Type B pancreatic cell (in vitro differentiated cells): ENCODE data around the gene COL5A3. TPM values are rescaled to one million over a fixed set of nuclear protein-coding genes. Genes with fewer than 3 reads are reported as not detected.

Source experiments
- DNase-seq: peaks from one replicate; pipeline ENCODE4 v3.0.0; 2021; ENCODE audit warnings: mixed read lengths; ENCODE audit not compliant: unreplicated experiment; ENCODE audit errors: extremely low spot score
- H3K27ac Mint-ChIP-seq: 2 replicates; pipeline ENCODE4 v1.8.0; 2021; ENCODE audit warnings: mild to moderate bottlenecking, mixed read lengths
- H3K27me3 Mint-ChIP-seq: 2 replicates; pipeline ENCODE4 v1.8.0; 2021; ENCODE audit warnings: mixed read lengths
- H3K36me3 Mint-ChIP-seq: 2 replicates; pipeline ENCODE4 v1.8.0; 2021; ENCODE audit warnings: mixed read lengths
- H3K4me1 Mint-ChIP-seq: one replicate; pipeline ENCODE4 v1.8.0; 2021; ENCODE audit warnings: mixed read lengths; ENCODE audit not compliant: unreplicated experiment
- H3K4me3 Mint-ChIP-seq: 2 replicates; pipeline ENCODE4 v1.8.0; 2021; ENCODE audit warnings: mild to moderate bottlenecking, mixed read lengths
- H3K9me3 Mint-ChIP-seq: 2 replicates; pipeline ENCODE4 v1.8.0; 2021; ENCODE audit warnings: mixed read lengths
- total RNA-seq: library from RNA; stranded (reverse); gene quantifications from 2 replicates; pipeline ENCODE4 v1.2.1, GENCODE V29; 2021; ENCODE audit warnings: low replicate concordance
- TF ChIP-seq, protein P1 (sequence below): fragments of 200-600 bp; sonication (generic); conservative IDR thresholded peaks from 2 replicates; pipeline ENCODE4 v1.5.0; 2021; ENCODE audit warnings: antibody characterized with exemption, mild to moderate bottlenecking

The COL5A3 gene
- total RNA-seq, 1 donor from 2014 or later = 6.2 TPM

DNA sequence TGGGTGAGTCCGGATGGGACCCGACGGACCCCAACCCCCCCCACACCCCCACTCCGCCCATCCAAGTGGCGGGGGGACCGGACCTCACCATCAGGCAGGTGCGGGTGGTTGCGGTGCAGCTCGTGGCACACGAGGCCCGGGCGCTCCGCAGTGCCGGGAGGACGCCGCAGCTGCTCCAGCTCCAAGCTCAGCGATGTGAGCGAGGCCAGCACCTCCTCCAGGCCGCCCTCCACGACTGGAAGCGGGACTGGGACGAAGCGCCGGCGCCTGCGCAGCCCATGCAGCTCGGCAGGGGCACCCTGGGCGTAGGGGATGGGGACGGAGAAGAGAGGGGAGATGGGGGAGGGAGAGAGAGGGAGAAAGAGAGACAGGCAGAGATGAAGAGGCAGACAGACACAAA lies 43.9 kb downstream of the COL5A3 start:
- DNase-seq = no peak
- Mint-ChIP-seq H3K4me3 (no peak overlapping the region), H3K27ac (no peak overlapping the region), H3K9me3 (no peaks in the 10 kb centered on the region), H3K27me3 (peaks cover 54% of the 10 kb centered on the region), H3K36me3 (no peaks in the 10 kb centered on the region), H3K4me1 (no peaks in the 10 kb centered on the region)
- TF ChIP-seq, protein P1, sequence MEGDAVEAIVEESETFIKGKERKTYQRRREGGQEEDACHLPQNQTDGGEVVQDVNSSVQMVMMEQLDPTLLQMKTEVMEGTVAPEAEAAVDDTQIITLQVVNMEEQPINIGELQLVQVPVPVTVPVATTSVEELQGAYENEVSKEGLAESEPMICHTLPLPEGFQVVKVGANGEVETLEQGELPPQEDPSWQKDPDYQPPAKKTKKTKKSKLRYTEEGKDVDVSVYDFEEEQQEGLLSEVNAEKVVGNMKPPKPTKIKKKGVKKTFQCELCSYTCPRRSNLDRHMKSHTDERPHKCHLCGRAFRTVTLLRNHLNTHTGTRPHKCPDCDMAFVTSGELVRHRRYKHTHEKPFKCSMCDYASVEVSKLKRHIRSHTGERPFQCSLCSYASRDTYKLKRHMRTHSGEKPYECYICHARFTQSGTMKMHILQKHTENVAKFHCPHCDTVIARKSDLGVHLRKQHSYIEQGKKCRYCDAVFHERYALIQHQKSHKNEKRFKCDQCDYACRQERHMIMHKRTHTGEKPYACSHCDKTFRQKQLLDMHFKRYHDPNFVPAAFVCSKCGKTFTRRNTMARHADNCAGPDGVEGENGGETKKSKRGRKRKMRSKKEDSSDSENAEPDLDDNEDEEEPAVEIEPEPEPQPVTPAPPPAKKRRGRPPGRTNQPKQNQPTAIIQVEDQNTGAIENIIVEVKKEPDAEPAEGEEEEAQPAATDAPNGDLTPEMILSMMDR = no peak

DNA sequence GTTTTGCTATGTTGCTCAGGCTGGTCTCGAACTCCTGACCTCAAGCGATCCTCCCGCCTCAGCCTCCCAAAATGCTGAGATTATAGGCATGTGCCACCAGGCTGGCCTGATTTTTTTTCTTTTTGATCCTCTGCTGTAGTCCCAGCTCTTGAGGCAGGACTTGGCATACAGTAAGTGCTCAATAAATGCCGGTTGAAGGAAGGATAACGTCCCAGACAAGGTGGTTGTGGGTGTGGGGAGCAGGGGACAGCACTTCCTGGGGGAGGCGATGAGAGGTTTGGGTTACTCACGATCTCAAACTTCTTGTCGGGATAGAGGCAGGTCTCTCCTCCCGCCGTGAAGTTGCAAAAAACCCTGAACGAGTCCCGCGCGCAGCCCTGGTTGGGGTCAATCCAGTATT lies 44.3 kb downstream of the COL5A3 start:
- no peaks in the 10 kb centered on the region for H3K4me1 Mint-ChIP-seq
- DNase-seq = no peak
- TF ChIP-seq, protein P1 = no peak

DNA sequence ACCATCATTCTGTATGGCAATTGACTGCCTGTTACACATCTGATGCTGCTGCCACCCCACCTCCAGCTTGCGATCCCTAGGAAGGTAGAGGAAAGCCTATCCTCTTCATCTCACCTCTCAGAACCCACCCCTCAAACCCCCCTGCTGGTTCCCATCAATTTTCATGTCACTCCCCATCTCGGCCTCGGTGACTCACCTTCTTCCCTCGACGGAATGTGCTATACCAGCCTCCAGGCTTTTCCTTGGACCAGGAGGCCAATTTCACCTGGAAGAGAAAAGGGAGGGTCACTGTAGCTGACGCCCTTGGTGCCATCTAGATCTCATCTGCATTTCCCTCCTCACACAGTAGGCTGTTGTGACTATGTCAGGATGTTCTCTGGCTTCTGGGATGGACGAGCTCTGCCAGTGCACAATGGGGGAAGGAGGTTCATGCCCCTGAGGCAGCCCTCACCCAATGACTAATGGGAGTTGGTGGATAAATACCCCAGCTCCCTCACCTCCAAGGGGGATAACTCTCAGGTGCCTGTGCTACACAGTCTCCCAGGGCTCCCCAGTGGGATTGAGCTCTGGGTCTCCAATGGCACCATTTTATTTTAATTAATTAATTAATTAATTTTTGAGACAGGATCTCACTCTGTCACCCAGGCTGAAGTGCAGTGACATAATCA lies 47.5 kb downstream of the COL5A3 start:
- no peaks in the 10 kb centered on the region for H3K36me3 Mint-ChIP-seq
- no peaks in the 10 kb centered on the region for H3K9me3 Mint-ChIP-seq
- TF ChIP-seq, protein P1 = no peak
- H3K4me1 Mint-ChIP-seq = no peaks in the 10 kb centered on the region
- DNase-seq = no peak
- no peak overlapping the region for H3K27ac Mint-ChIP-seq
- peaks cover 43% of the 10 kb centered on the region for H3K27me3 Mint-ChIP-seq
- H3K4me3 Mint-ChIP-seq = no peak overlapping the region

More for the DNA sequence above, 44.3 kb downstream of the COL5A3 start:
- no peak overlapping the region for H3K27ac Mint-ChIP-seq
- peaks cover 51% of the 10 kb centered on the region for H3K27me3 Mint-ChIP-seq
- no peak overlapping the region for H3K4me3 Mint-ChIP-seq
- H3K9me3 Mint-ChIP-seq = no peaks in the 10 kb centered on the region
- H3K36me3 Mint-ChIP-seq = no peaks in the 10 kb centered on the region

DNA sequence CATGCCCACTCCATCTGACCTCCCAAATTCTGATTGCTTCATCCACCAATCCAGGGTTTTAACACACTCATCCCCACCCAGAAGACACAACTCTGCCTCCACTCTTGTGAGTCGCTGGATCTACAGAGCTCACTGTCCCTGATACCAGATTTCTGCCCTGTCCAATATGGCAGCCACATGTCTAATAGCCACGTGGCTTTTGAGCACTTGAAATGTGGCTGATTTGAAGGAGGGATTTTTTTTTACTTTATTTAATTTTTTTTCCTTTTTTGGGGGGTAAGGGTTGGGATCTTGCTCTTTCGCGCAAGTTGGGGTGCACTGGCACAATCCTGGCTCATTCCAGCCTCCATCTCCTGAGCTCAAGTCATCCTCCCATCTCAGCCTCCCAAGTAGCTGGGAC lies 49.2 kb downstream of the COL5A3 start:
- Mint-ChIP-seq H3K9me3 (no peaks in the 10 kb centered on the region), H3K36me3 (no peaks in the 10 kb centered on the region), H3K27ac (no peak overlapping the region), H3K4me1 (no peaks in the 10 kb centered on the region), H3K4me3 (no peak overlapping the region), H3K27me3 (peaks cover 32% of the 10 kb centered on the region)
- no peak for DNase-seq
- TF ChIP-seq, protein P1 = no peak

DNA sequence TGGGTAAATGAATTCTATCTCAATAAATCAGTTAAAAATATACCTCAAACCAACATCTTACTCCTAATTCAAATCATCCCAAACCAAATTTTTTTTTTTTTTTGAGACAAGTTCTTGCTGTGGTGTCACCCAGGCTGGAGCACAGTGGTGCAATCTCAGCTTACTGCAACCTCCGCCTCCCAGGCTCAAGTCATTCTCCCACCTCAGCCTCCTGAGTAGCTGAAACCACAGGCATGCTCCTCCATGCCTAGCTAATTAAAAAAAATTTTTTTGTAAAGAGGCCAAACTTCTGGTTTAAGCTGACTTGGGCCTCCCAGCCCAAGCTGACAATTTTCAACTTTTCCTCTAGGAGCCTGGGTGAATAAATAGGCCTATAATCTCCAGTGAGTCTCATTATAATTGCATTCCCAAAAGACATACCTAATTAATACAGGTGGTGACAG lies 51.9 kb downstream of the COL5A3 start:
- H3K4me3 Mint-ChIP-seq = no peak overlapping the region
- no peaks in the 10 kb centered on the region for H3K9me3 Mint-ChIP-seq
- H3K27me3 Mint-ChIP-seq = peaks cover 15% of the 10 kb centered on the region
- TF ChIP-seq, protein P1 = no peak
- no peaks in the 10 kb centered on the region for H3K36me3 Mint-ChIP-seq
- H3K4me1 Mint-ChIP-seq = no peaks in the 10 kb centered on the region
- H3K27ac Mint-ChIP-seq = no peak overlapping the region
- DNase-seq = no peak
